Inferior parietal cortex (tissue), 1 donor: ENCODE data around the gene PTPRG.
A peak's percentile ranks its signal among the peaks of the same experiment; 100 is the strongest.
"Not testable (repeated sequence)": the region's sequence is repeated elsewhere in the genome, so short reads cannot be mapped to it uniquely, and the experiment has no call there.

Experiments
- DNase-seq: peaks from one replicate; pipeline ENCODE4 v3.0.0-alpha.2; 2016; ENCODE audit errors: extremely low spot score

PTPRG gene

DNA sequence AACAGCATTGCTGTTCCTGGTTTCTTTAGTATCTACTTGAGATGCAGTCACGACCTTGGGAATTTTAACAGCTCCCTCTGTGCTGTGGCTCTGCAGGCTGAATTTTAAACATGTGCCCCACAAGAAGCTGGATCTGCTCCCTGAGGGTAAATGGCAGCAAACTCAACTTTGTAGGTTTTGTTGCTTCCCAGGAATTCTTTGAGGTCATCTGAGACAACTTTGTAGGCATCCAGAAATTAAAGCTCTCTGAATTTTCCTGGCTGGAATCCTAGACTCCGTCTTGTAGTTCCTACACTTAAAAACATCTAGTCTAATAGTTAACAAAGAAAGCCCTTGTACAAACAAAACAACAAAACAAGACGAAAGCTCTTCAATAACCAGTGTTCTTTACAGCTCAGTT lies 445.7 kb downstream of the PTPRG start:
- DNase-seq: no peak

- no peak for DNase-seq
Measured at GRCh38 chr3:62010989-62011388, 449.6 kb downstream of the PTPRG start.

DNA sequence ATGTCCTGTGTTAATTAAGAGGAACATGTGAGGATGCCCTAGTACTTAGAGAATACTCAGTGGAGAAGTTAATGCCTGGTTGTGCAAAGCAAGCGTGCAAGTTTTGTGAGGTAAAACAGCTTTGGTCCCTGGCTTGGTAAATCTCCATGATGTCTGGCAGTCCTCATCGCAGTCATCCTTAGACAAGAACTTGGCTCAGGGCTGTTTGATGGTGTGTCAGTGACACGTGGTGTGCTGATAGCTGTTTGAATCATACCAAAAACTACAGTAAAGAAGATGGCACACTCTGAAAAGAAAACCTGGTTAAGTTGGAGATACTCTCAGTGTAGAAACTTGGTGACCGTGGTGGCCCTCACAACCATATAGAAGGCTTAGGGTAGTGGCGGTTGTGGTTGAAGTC lies 450.3 kb downstream of the PTPRG start:
- no peak for DNase-seq

GRCh38 chr3:62013951-62014350 lies 452.6 kb downstream of the PTPRG start:
- no peak for DNase-seq

DNA sequence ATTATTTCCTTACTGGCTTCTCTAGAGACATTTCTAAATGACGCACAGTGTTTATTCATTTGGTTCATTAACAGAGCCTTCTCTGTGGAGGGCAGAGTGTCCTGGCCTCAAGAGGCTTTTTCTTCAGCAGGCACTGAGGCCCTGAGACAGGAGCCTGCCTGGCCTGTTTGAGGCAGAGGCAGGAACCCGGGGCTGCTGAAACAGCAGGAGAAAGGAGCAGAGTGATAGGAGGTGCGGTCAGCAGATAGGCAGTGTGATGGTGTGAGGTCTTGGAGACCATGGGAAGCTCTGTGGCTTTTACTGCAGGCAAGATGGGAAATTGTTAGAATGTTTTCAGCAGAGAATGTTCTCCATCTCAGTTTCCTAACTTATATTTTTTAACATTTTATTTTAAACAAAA lies 453.7 kb downstream of the PTPRG start:
- no peak for DNase-seq

DNA sequence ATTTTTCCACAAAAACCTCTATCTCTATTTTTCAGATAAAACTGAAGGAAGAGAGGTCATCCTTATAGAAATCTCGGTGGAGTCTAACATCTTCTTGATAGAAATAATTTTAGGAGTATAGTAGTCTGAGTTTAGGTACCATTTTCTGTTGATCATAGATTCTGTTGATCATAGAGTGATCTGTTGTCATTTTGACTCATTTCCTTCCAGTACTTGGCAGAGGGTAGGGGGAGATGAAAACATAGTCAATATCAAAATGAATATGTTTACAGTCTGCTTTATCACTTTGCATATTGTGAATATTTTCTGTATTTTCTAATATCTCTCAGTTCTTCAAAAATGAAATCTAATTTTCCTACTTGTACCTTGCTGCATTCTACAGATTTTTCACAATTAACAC lies 458.5 kb downstream of the PTPRG start:
- DNase-seq: no peak

DNA sequence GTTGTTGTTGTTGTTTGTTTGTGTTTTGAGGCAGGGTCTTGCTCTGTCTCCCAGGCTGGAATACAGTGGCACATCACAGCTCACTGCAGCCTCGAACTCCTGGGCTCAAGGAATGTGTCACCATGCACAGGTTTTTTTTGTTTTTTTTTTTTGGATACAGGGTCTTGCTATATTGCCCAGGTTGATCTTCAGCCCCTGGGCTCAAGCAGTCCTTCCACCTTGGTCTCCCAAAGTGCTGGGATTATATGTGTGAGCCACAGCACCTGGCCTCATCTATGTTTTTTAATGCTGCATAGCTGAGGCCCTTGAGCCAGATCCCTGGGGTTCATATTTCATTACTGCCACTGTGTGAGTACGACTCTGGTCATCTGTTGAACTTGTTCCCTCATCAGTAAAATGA lies 459.3 kb downstream of the PTPRG start:
- DNase-seq: no peak

DNA sequence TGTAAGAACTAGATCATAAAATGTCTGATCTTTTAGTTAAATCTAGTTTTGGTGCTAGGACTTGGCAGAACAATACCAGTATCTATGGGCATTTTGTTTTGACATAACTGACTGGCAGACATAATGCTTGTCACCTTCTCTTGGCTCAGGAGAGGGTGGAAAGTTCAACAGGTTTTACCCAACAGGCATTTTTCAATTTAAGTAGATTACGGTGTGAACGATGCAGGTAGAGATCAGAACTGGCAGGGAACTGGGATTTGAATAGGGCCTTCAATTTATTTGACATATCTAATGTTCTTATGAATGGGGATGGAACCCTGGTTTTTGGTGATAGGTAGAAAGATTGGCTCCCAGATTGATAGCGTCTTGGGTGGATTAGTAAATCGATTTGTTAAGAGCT lies 460.9 kb downstream of the PTPRG start:
- DNase-seq: no peak

GRCh38 chr3:62024882-62025281 lies 463.5 kb downstream of the PTPRG start:
- no peak for DNase-seq

DNA sequence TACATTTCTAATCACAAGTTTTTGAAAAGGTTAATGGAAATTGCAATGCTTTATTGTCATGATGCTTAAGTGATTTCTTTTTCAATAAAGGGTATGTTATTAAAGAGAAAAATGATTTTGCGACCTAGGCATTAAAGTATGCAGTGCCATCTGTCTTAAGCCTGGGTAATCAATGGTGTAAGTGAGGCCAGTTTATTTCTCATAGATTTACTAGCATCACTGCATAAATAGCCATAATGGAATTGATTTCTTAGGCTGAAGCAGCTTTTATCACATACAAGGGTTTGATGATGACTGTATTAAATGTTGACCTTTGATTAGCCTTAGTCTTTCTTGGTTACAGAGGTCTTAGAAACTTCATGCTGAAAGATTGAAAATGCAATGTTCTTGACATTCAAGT lies 464.5 kb downstream of the PTPRG start:
- DNase-seq: no peak

DNA sequence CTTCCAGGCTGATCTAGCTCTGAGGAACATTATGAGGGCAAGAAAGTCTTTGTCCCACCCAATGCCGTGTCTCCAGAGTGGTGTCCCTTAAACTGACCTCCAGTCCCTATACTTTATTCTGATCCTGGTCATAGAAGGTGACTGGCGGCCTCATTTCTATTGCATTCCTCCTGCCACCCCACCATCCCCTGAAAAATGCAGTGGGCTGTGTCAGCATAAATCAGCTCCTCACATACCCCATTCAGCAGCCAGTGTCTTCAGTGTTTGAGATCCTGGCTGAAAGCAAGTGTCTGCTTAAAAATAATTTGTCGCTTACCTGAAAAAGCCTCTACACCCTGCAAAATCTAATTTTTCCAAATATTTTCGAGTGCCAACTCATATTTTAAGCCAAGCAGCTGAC lies 465.9 kb downstream of the PTPRG start:
- DNase-seq: no peak

GRCh38 chr3:62027796-62028195 lies 466.4 kb downstream of the PTPRG start:
- DNase-seq: peak; percentile 38

DNA sequence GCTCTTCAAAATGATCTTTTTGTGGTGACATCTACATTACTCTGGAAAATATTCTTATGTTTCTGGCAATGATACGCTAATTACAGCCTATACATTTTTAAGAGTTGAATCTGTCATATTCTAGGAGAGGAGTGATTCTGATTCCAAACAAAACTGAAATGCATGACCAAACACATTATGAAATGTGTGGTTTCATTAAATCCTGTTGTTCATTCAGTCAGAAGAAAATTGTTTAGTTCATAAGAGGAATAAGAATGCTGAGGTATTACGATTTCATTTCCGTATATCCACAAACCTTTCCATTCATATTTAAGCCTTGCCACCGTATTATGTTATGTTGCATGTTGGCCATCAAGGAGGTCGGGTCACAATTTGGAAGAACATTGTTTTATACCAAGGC lies 466.9 kb downstream of the PTPRG start:
- no peak for DNase-seq

DNA sequence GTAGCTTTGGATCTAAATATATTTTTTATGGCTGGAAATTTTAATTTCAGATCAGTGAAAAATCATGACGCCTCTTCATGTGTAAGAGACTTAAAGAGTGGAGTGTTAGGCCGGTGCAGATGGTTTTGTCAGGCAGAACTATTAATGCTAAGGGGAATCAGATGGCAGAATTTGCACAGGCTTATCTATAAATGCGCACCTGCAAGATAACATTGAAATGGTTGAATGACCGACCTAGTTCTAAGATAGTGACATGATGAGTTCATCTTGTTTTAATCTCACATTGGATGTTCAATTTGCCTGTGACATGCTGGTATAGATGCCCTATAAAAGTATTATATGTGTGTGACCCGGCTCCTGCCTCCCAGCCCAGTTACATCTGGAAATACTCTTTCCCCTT lies 471.4 kb downstream of the PTPRG start:
- no peak for DNase-seq

DNA sequence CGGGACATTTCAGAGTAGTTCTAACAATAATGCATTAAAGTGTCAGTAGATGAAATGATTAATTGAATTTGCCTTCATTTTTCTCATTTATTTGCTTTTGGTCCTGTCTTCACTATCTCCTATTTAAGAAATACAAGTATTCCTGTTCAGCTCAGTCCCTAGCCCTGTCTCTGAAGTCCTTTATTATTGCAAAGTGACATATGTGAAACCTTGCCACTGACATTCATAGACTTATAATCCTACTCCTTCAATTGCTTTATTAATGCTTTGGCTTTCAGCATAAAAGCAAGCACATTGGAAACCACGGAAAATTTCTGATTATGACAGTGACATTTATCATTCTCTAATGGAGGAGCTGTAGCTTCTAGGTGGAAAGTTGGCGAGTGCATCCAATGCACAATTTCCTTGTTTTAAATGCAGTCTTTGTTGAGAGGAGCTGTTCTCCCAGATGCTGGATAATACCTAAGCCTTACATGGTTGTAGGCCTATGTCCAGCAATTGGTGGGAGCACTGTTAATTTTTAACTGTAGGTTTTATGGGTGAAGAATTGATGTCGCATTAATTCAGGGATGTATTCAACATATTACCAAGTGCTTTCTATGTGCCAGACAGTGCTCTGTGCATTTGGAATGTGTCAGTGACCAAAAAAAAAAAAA lies 474.2 kb downstream of the PTPRG start:
- no peak for DNase-seq

DNA sequence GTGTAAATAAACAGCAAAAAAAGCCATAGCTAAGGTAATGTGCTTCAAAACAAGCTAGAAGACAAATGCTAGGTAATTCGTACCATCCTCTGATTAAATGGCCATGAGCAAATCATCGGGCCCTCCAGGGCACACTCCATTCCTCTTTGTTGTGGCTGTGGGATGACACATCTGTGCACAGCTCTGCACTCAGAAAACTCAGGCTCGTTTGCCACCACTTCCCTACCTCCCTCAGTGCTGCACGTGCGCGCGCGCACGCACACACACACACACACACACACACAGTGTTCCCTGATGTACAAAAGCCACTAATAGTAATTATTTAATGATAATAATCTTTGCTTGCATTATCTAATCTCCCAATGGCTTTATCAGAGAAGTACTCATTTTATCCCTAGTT lies 475.4 kb downstream of the PTPRG start:
- no peak for DNase-seq

GRCh38 chr3:62038798-62039197 lies 477.4 kb downstream of the PTPRG start:
- DNase-seq: not testable (repeated sequence)

DNA sequence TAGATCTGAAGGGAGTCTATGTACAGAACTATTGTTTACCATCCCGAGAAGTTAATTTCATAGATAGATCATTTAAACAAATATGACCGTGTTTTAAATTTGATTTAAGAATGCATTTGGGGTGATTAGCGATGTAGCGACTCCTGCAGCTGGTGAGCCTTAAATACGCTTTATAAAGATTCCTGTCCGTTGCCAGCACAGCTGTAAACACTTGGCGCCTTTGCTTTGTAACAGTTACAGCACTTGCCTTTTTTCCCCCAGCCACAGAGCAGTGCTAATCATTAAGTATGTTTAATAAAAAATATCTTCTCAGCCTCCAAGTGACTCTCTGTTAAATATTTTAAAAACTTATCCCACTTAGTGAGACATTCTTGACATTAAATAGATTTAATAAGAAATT lies 478.2 kb downstream of the PTPRG start:
- DNase-seq: no peak

GRCh38 chr3:62041681-62042080 lies 480.3 kb downstream of the PTPRG start:
- DNase-seq: no peak

- no peak for DNase-seq
Measured at GRCh38 chr3:62044874-62045411, 483.6 kb downstream of the PTPRG start.

GRCh38 chr3:62046326-62046725 lies 485.0 kb downstream of the PTPRG start:
- DNase-seq: no peak

DNA sequence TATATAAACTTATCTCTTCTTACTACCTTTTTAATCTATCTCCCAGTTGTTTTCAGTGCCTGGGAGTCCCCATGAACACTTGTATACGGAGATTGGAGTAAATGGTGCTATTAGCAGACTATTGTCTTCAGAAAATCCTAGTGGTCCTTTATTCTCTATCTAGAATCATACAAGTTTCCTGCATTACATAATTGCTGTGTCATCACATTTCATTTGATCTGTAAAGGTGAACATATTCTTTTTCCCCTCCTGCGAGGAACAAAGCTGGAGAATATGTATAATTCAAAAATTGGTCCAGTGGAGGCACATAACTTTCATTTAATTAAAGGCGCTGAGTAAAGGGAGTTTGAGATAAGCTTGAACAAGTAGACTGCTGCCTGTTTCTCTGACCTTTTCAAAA lies 487.2 kb downstream of the PTPRG start:
- DNase-seq: no peak

GRCh38 chr3:62049033-62049432 lies 487.7 kb downstream of the PTPRG start:
- no peak for DNase-seq

- DNase-seq: no peak
Measured at GRCh38 chr3:62051506-62051905, 490.1 kb downstream of the PTPRG start.
